GM18873 (cell line): ENCODE data around the gene APBB2.
"Not testable (repeated sequence)": the region's sequence is repeated elsewhere in the genome, so short reads cannot be mapped to it uniquely, and the experiment has no call there.

Experiments used
- ATAC-seq: cut with Tn5 transposase; IDR thresholded peaks from one replicate; pipeline ENCODE4 v1.9.1; 2021; ENCODE audit warnings: mild to moderate bottlenecking, moderate library complexity, moderate number of reproducible peaks; ENCODE audit not compliant: unreplicated experiment, low FRiP score

The APBB2 gene

GRCh38 chr4:41069838-41070237 lies 144.5 kb downstream of the APBB2 start:
- no peak for ATAC-seq

- no peak for ATAC-seq
These were observed 145.1 kb downstream of the APBB2 start for GRCh38 chr4:41069257-41069656.

GRCh38 chr4:41067369-41067768 lies 147.0 kb downstream of the APBB2 start:
- ATAC-seq = no peak

- no peak for ATAC-seq
These were observed 148.3 kb downstream of the APBB2 start for GRCh38 chr4:41066049-41066448.

GRCh38 chr4:41065434-41066006 lies 148.8 kb downstream of the APBB2 start:
- no peak for ATAC-seq

- ATAC-seq = no peak
These were observed 149.4 kb downstream of the APBB2 start for GRCh38 chr4:41064953-41065352.

- ATAC-seq = no peak
These were observed 152.7 kb downstream of the APBB2 start for GRCh38 chr4:41061482-41062185.

- no peak for ATAC-seq
These were observed 153.7 kb downstream of the APBB2 start for GRCh38 chr4:41060352-41061334.

- not testable (repeated sequence) for ATAC-seq
These were observed 154.9 kb downstream of the APBB2 start for GRCh38 chr4:41059411-41059810.

GRCh38 chr4:41058426-41058825 lies 155.9 kb downstream of the APBB2 start:
- no peak for ATAC-seq

- no peak for ATAC-seq
These were observed 156.9 kb downstream of the APBB2 start for GRCh38 chr4:41057467-41057866.

- no peak for ATAC-seq
These were observed 162.1 kb downstream of the APBB2 start for GRCh38 chr4:41052287-41052686.

- no peak for ATAC-seq
These were observed 163.2 kb downstream of the APBB2 start for GRCh38 chr4:41050880-41051775.

GRCh38 chr4:41050116-41050515 lies 164.2 kb downstream of the APBB2 start:
- no peak for ATAC-seq

GRCh38 chr4:41049176-41049575 lies 165.2 kb downstream of the APBB2 start:
- ATAC-seq = not testable (repeated sequence)

GRCh38 chr4:41044791-41045190 lies 169.6 kb downstream of the APBB2 start:
- ATAC-seq = no peak

GRCh38 chr4:41044165-41044564 lies 170.2 kb downstream of the APBB2 start:
- no peak for ATAC-seq

- no peak for ATAC-seq
These were observed 170.9 kb downstream of the APBB2 start for GRCh38 chr4:41043465-41043864.

- no peak for ATAC-seq
These were observed 172.8 kb downstream of the APBB2 start for GRCh38 chr4:41041551-41041950.

GRCh38 chr4:41039317-41039716 lies 175.0 kb downstream of the APBB2 start:
- no peak for ATAC-seq
